ENCODE measurements around the gene CRELD1. TPM values are rescaled to one million over a fixed set of nuclear protein-coding genes. Genes with fewer than 3 reads are reported as not detected.

CRELD1 gene
- total RNA-seq, 1 experiment from 2014 or later = 15.5 TPM

- H2BK120ac ChIP-seq (ENCODE audit: low read depth, low read length, poor library complexity, severe bottlenecking) = no peak overlapping the region
- DNase-seq = no peak
- no peak overlapping the region for H3K27ac ChIP-seq (ENCODE audit: insufficient read length, low read depth, low read length)
Observed at GRCh38 chr3:9934235-9934621, 594 bp downstream of the CRELD1 start.

More at GRCh38 chr3:9934235-9934621, 594 bp downstream of the CRELD1 start:
- Histone ChIP-seq H3K4me1 (ENCODE audit: insufficient read depth, low read length) (no peaks in the 10 kb centered on the region; the same call in 1 of the 2 replicates), H3K9me3 (ENCODE audit: control insufficient read depth, low read depth, low read length) (no peaks in the 10 kb centered on the region), H4K8ac (replicated peaks; ENCODE audit: insufficient read length, low read depth, low read length) (no peak overlapping the region), H3K79me1 (ENCODE audit: insufficient read depth, low read depth, low read length, poor library complexity, severe bottlenecking) (no peaks in the 10 kb centered on the region), H2BK5ac (ENCODE audit: insufficient read length, low read length) (no peak overlapping the region), H3K23me2 (ENCODE audit: insufficient read length, low read depth, low read length, poor library complexity, severe bottlenecking) (peaks cover 7% of the 10 kb centered on the region), H2BK12ac (ENCODE audit: insufficient read length, low read depth, low read length) (no peak overlapping the region), H4K5ac (ENCODE audit: insufficient read length, low read depth, low read length) (no peak overlapping the region), H2BK15ac (ENCODE audit: low read depth, low read length) (no peak overlapping the region), H4K20me1 (ENCODE audit: control insufficient read depth, insufficient read depth, insufficient read length) (no peaks in the 10 kb centered on the region), H3K56ac (ENCODE audit: insufficient read length, low read depth, low read length) (no peak overlapping the region), H3K9ac (ENCODE audit: extremely low read depth, insufficient read length, low read length) (peak overlapping the region; percentile 74), H3K14ac (ENCODE audit: insufficient read depth, low read length) (no peak overlapping the region), H2AFZ (ENCODE audit: low read length) (no peak overlapping the region), H4K91ac (ENCODE audit: insufficient read length, low read depth, low read length) (no peak overlapping the region), H3T11ph (ENCODE audit: low read length) (no peak overlapping the region), H3K27me3 (ENCODE audit: insufficient read depth, low read length) (no peaks in the 10 kb centered on the region), H3K79me2 (ENCODE audit: insufficient read depth, low read length) (no peaks in the 10 kb centered on the region), H2AK5ac (ENCODE audit: insufficient read length, low read length) (no peak overlapping the region), H2BK20ac (ENCODE audit: low read depth, low read length, poor library complexity, severe bottlenecking) (no peak overlapping the region), H3K4me2 (ENCODE audit: insufficient read depth, insufficient read length, low read length) (peak overlapping the region; percentile 56), H3K23ac (ENCODE audit: insufficient read length, low read depth, low read length) (no peak overlapping the region), H3K18ac (ENCODE audit: insufficient read length, low read depth, low read length) (no peak overlapping the region), H3K4ac (ENCODE audit: low read depth, low read length) (no peak overlapping the region)
- Mint-ChIP-seq H3K4me1 (peaks cover 10 to 14% of the 10 kb centered on the region in 2 experiments), H3K27ac (peak overlapping the region; percentile 94 to 98 (median 97); a peak in 5 of 7 replicates), H3K4me3 (peak overlapping the region; percentile 88 to 94), H3K36me3 (ENCODE audit: insufficient read depth in 1 of 3, low read depth in 3 of 3) (peaks cover 5 to 30% (median 24%) of the 10 kb centered on the region in 3 experiments; a peak in 6 of 7 replicates), H3K9me3 (peaks cover 0 to 4% of the 10 kb centered on the region in 2 experiments; a peak in 1 of 5 replicates), H3K27me3 (ENCODE audit: low read depth) (peaks cover 5% of the 10 kb centered on the region)
- no CpG with 5 or more reads among the region's 11 CpGs for WGBS (ENCODE audit: extremely low coverage, insufficient read length, low lambda C conversion rate)
- TF ChIP-seq CTCF (conservative IDR thresholded peaks at IDR 0.05) = peak; percentile 23; the same call in 1 of the 3 replicates
